HCT116 (cell line): ENCODE measurements around the gene BLNK. TPM values are rescaled to one million over a fixed set of nuclear protein-coding genes. Genes with fewer than 3 reads are reported as not detected.
"Not testable (repeated sequence)": the region's sequence is repeated elsewhere in the genome, so short reads cannot be mapped to it uniquely, and the experiment has no call there.

Experiments used
- ATAC-seq: fragments of 200-7000 bp; cut with Tn5 transposase; 2 replicates; pipeline ENCODE4 v1.9.1; 2020; ENCODE audit warnings: mild to moderate bottlenecking, moderate library complexity
- BruUV-seq: library from RNA; stranded (reverse); fragments of 400-500 nt; replicated peaks from 2 replicates; lab custom pipeline; 2021; lab: Mats Ljungman, UMichigan
- CTCF ChIA-PET: fragments of 300-600 bp; sonication (Branson Sonifier 250); formaldehyde crosslinking; loops from one replicate; lab custom pipeline; 2021; ENCODE audit warnings: antibody characterized with exemption; lab: Charles Lee
- POLR2A ChIA-PET: fragments of 300-600, 350-600 bp; sonication (Branson Sonifier 250); formaldehyde crosslinking; loops from one replicate; lab custom pipeline; 2021; ENCODE audit warnings: antibody characterized with exemption; lab: Charles Lee
- RAD21 ChIA-PET, 2 experiments: fragments of 300-600 bp; sonication (Branson Sonifier 250); formaldehyde crosslinking; loops; one replicate each; lab custom pipeline; 2023; ENCODE audit warnings: low total read pairs in 2 of 2; ENCODE audit not compliant: uncharacterized antibody in 2 of 2, unreplicated experiment in 2 of 2, low non-redundant PET in 1 of 2; lab: Charles Lee
- DNase-seq: peaks from one replicate; pipeline ENCODE4 v3.0.0-alpha.2; 2010; ENCODE audit warnings: low read depth, low spot score
- H2AFZ ChIP-seq: fragments of 200-600 bp; shearing (Covaris generic), sonication (generic); 2 replicates; pipeline ENCODE4 v1.6.1; 2017; ENCODE audit warnings: low read depth, mixed run types, mixed read lengths, antibody characterized with exemption, low read length; ENCODE audit not compliant: poor library complexity, severe bottlenecking
- H3K27ac ChIP-seq: 2 replicates; pipeline ENCODE4 v1.5.1; 2012; ENCODE audit warnings: low read depth, low read length
- H3K27me3 ChIP-seq: fragments of 200-600 bp; sonication (generic); 2 replicates; pipeline ENCODE4 v1.6.1; 2016; ENCODE audit warnings: mixed run types, low read length, mixed read lengths; ENCODE audit not compliant: insufficient read depth
- H3K36me3 ChIP-seq, 2 experiments: fragments of 200-500 bp in 1 of 2; fragments of 200-600 bp in 1 of 2; sonication (Bioruptor generic) in 1 of 2; sonication (generic) in 1 of 2; 2 replicates each; pipeline versions ENCODE4 v1.5.1 to v1.6.1; 2014 to 2016; ENCODE audit warnings: low read length in 2 of 2, inconsistent platforms in 1 of 2, mixed read lengths in 1 of 2, mixed run types in 1 of 2; ENCODE audit not compliant: insufficient read depth in 2 of 2, control insufficient read depth in 1 of 2
- H3K4me1 ChIP-seq, 2 experiments: fragments of 200-600 bp in 1 of 2; sonication (generic) in 1 of 2; 2 replicates each; pipeline versions ENCODE4 v1.5.1 to v1.6.1; 2012 to 2017; ENCODE audit warnings: low read length in 2 of 2, inconsistent platforms in 1 of 2, mild to moderate bottlenecking in 1 of 2, mixed read lengths in 1 of 2, mixed run types in 1 of 2, moderate library complexity in 1 of 2; ENCODE audit not compliant: insufficient read depth in 2 of 2, control insufficient read depth in 1 of 2
- H3K4me2 ChIP-seq: fragments of 200-600 bp; sonication (generic); 2 replicates; pipeline ENCODE4 v1.6.1; 2017; ENCODE audit warnings: mixed run types, low read length, mixed read lengths
- H3K4me3 ChIP-seq, 2 experiments: fragments of 200-600 bp in 1 of 2; sonication (generic) in 1 of 2; replicated peaks in 1 of 2; 2 replicates each; pipeline ENCODE4 v1.5.1; 2011 to 2016; ENCODE audit warnings: low read length in 2 of 2, control low read depth in 1 of 2, low read depth in 1 of 2, mild to moderate bottlenecking in 1 of 2, mixed read lengths in 1 of 2, mixed run types in 1 of 2
- H3K79me2 ChIP-seq: fragments of 200-600 bp; sonication (generic); 2 replicates; pipeline ENCODE4 v1.6.1; 2017; ENCODE audit warnings: mild to moderate bottlenecking, mixed run types, low read length, moderate library complexity, mixed read lengths; ENCODE audit not compliant: insufficient read depth
- H3K9ac ChIP-seq: fragments of 200-600 bp; sonication (generic); 2 replicates; pipeline ENCODE4 v1.6.1; 2016; ENCODE audit warnings: low read length, mixed read lengths
- H3K9me2 ChIP-seq: fragments of 200-600 bp; sonication (generic), shearing (Covaris generic); 2 replicates; pipeline ENCODE4 v1.6.1; 2017; ENCODE audit warnings: mixed run types, mild to moderate bottlenecking, moderate library complexity; ENCODE audit not compliant: insufficient read depth
- H3K9me3 ChIP-seq, 2 experiments: fragments of 200-500 bp in 1 of 2; fragments of 200-600 bp in 1 of 2; sonication (Bioruptor generic) in 1 of 2; sonication (generic) in 1 of 2; 2 replicates each; pipeline ENCODE4 v1.6.1; 2014 to 2017; ENCODE audit warnings: low read length in 2 of 2, mixed read lengths in 2 of 2, inconsistent platforms in 1 of 2, low read depth in 1 of 2, mild to moderate bottlenecking in 1 of 2, mixed run types in 1 of 2, moderate library complexity in 1 of 2; ENCODE audit not compliant: control insufficient read depth in 1 of 2, insufficient read depth in 1 of 2
- H4K20me1 ChIP-seq: fragments of 200-600 bp; sonication (generic), shearing (Covaris generic); 2 replicates; pipeline ENCODE4 v1.6.1; 2017; ENCODE audit warnings: mixed run types, mild to moderate bottlenecking, moderate library complexity; ENCODE audit not compliant: insufficient read depth
- CEBPB ChIP-seq: IDR thresholded peaks from 2 replicates; pipeline ENCODE4 v1.6.1; 2012; ENCODE audit warnings: low read depth
- EGR1 ChIP-seq: IDR thresholded peaks from 2 replicates; pipeline ENCODE4 v1.6.1; 2012; ENCODE audit warnings: low read depth
- EZH2 ChIP-seq: fragments of 200-600 bp; sonication (generic); IDR thresholded peaks from 2 replicates; pipeline ENCODE4 v1.6.1; 2017; ENCODE audit warnings: antibody characterized with exemption, mixed run types
- EZH2phosphoT487 ChIP-seq: fragments of 200-600 bp; IDR thresholded peaks from 2 replicates; pipeline ENCODE4 v1.6.1; 2018; ENCODE audit warnings: antibody characterized with exemption, borderline replicate concordance
- JUND ChIP-seq: IDR thresholded peaks from 2 replicates; pipeline ENCODE4 v1.6.1; 2012
- POLR2A ChIP-seq: IDR thresholded peaks from 2 replicates; pipeline ENCODE4 v1.7.0; 2011; ENCODE audit warnings: borderline replicate concordance; ENCODE audit not compliant: insufficient read depth, insufficient read length; ENCODE audit errors: extremely low read depth
- POLR2AphosphoS5 ChIP-seq: IDR thresholded peaks from 2 replicates; pipeline ENCODE4 v1.6.1; 2011; ENCODE audit warnings: mild to moderate bottlenecking, low read depth, low read length, moderate library complexity
- RAD21 ChIP-seq: IDR thresholded peaks from 2 replicates; pipeline ENCODE4 v1.6.1; 2012; ENCODE audit warnings: low read depth, mild to moderate bottlenecking
- SIN3A ChIP-seq: IDR thresholded peaks from 2 replicates; pipeline ENCODE4 v1.6.1; 2012; ENCODE audit warnings: low read depth
- SP1 ChIP-seq: IDR thresholded peaks from 2 replicates; pipeline ENCODE4 v1.6.1; 2012; ENCODE audit warnings: low read depth
- ZFX ChIP-seq: fragments of 450-650 bp; IDR thresholded peaks from 2 replicates; pipeline ENCODE4 v1.6.1; 2017
- intact Hi-C: fragments of 100-400 bp; cut with micrococcal nuclease; formaldehyde crosslinking; loops from 2 replicates; pipeline ENCODE4 v1.10.0; 2022
- total RNA-seq: library from RNA; stranded (reverse); gene quantifications from one replicate; pipeline ENCODE4 v1.2.1, GENCODE V29; 2021; ENCODE audit not compliant: unreplicated experiment
- TF ChIP-seq, protein P1 (sequence below), 3 experiments: fragments of 200-600 bp in 1 of 3; sonication (generic) in 1 of 3; IDR thresholded peaks in 2 of 3; conservative IDR thresholded peaks in 1 of 3; 2 replicates each; pipeline ENCODE4 v1.5.1; 2012 to 2017; ENCODE audit warnings: low read depth in 2 of 3, low read length in 2 of 3, antibody characterized with exemption in 1 of 3, borderline replicate concordance in 1 of 3, control low read depth in 1 of 3, mild to moderate bottlenecking in 1 of 3, mixed read lengths in 1 of 3, mixed run types in 1 of 3, moderate library complexity in 1 of 3; ENCODE audit not compliant: insufficient read depth in 1 of 3
- TF ChIP-seq, protein P2 (sequence below): IDR thresholded peaks from 2 replicates; pipeline ENCODE4 v1.6.1; 2012
- TF ChIP-seq, protein P3 (sequence below): IDR thresholded peaks from 2 replicates; pipeline ENCODE4 v1.6.1; 2011; ENCODE audit warnings: mild to moderate bottlenecking, low read length, moderate library complexity; ENCODE audit not compliant: insufficient replicate concordance; ENCODE audit errors: extremely low read depth
- TF ChIP-seq, protein P4 (sequence below): IDR thresholded peaks from 2 replicates; pipeline ENCODE4 v1.6.1; 2012; ENCODE audit warnings: low read depth

Gene BLNK
- total RNA-seq, 1 experiment from 2014 or later = 0.59 TPM

DNA sequence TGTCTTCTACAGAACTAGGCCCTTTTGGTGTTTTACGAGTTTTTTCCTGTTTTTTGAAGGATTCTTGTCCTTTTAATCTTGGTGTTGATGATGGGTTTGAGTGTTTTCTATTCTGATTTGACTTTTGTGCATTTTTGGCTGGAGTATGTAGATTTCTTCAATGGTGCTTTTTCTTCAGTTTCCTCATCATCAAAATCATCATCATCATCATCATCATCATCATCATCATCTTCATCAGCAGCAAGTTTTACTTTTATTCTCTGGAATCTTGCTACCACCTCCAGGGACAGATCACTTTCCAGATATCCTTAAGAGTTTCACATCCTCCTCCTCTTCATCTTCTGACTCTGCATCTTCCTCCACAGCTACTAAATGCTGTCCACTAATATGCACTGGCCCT is 81.9 kb downstream of the BLNK start:
- H3K4me3 ChIP-seq, H4K20me1 ChIP-seq, H2AFZ ChIP-seq, H3K9me2 ChIP-seq, H3K4me2 ChIP-seq, CTCF ChIA-PET, H3K4me1 ChIP-seq, BruUV-seq, H3K27ac ChIP-seq, RAD21 ChIA-PET, POLR2A ChIA-PET, H3K27me3 ChIP-seq, H3K36me3 ChIP-seq, DNase-seq, H3K9me3 ChIP-seq, H3K79me2 ChIP-seq, H3K9ac ChIP-seq, ATAC-seq, intact Hi-C loops: not testable (repeated sequence)

DNA sequence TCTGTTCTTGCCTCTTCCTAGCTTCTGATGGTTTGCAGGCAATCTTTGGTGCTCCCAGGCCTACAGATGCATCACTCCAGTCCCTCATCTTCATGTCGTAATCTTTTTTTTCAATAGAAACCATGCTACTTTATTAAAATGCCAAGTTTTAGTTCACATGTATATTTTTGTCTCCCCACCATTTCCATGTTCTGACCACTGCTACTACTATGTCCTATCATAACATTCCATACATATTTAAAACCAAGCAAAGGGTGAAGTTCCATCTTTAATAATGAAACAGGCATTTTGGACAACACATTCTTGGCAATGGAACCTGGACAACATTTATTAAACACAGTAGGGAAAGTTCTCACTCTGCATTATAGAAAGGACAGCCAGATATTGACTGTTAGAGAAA is 82.5 kb downstream of the BLNK start:
- DNase-seq = no peak
- H3K9me2 ChIP-seq = no peaks in the 10 kb centered on the region
- no peaks in the 10 kb centered on the region for H3K9me3 ChIP-seq
- ChIA-PET RAD21 (no interaction called here), CTCF (no interaction called here), POLR2A (no interaction called here)
- no peaks in the 10 kb centered on the region for H3K79me2 ChIP-seq
- no peak overlapping the region for H2AFZ ChIP-seq
- no peak overlapping the region for H3K4me3 ChIP-seq
- ATAC-seq = no peak
- BruUV-seq = no TSS peak
- H3K4me1 ChIP-seq = no peaks in the 10 kb centered on the region
- no peak overlapping the region for H3K27ac ChIP-seq
- H3K36me3 ChIP-seq = no peaks in the 10 kb centered on the region
- no peak overlapping the region for H3K4me2 ChIP-seq
- no peak overlapping the region for H3K9ac ChIP-seq
- H3K27me3 ChIP-seq = no peaks in the 10 kb centered on the region
- no peaks in the 10 kb centered on the region for H4K20me1 ChIP-seq
- intact Hi-C loops = no loop called here
- TF ChIP-seq, protein P1, sequence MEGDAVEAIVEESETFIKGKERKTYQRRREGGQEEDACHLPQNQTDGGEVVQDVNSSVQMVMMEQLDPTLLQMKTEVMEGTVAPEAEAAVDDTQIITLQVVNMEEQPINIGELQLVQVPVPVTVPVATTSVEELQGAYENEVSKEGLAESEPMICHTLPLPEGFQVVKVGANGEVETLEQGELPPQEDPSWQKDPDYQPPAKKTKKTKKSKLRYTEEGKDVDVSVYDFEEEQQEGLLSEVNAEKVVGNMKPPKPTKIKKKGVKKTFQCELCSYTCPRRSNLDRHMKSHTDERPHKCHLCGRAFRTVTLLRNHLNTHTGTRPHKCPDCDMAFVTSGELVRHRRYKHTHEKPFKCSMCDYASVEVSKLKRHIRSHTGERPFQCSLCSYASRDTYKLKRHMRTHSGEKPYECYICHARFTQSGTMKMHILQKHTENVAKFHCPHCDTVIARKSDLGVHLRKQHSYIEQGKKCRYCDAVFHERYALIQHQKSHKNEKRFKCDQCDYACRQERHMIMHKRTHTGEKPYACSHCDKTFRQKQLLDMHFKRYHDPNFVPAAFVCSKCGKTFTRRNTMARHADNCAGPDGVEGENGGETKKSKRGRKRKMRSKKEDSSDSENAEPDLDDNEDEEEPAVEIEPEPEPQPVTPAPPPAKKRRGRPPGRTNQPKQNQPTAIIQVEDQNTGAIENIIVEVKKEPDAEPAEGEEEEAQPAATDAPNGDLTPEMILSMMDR (IDR thresholded peaks at IDR 0.05 in 2 of 3, conservative IDR thresholded peaks at IDR 0.05 in 1 of 3; ENCODE audit: borderline replicate concordance in 1 of 3, insufficient read depth in 1 of 3, low read depth in 2 of 3, low read length in 2 of 3) = no peak
- no peak for TF ChIP-seq EZH2
- TF ChIP-seq POLR2A = no peak
- TF ChIP-seq JUND = no peak
- TF ChIP-seq POLR2AphosphoS5 = no peak
- TF ChIP-seq EZH2phosphoT487 = no peak
- TF ChIP-seq, protein P2, sequence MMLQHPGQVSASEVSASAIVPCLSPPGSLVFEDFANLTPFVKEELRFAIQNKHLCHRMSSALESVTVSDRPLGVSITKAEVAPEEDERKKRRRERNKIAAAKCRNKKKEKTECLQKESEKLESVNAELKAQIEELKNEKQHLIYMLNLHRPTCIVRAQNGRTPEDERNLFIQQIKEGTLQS = no peak
- no peak for TF ChIP-seq SP1
- no peak for TF ChIP-seq SIN3A
- TF ChIP-seq, protein P3, sequence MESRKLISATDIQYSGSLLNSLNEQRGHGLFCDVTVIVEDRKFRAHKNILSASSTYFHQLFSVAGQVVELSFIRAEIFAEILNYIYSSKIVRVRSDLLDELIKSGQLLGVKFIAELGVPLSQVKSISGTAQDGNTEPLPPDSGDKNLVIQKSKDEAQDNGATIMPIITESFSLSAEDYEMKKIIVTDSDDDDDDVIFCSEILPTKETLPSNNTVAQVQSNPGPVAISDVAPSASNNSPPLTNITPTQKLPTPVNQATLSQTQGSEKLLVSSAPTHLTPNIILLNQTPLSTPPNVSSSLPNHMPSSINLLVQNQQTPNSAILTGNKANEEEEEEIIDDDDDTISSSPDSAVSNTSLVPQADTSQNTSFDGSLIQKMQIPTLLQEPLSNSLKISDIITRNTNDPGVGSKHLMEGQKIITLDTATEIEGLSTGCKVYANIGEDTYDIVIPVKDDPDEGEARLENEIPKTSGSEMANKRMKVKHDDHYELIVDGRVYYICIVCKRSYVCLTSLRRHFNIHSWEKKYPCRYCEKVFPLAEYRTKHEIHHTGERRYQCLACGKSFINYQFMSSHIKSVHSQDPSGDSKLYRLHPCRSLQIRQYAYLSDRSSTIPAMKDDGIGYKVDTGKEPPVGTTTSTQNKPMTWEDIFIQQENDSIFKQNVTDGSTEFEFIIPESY = no peak
- TF ChIP-seq ZFX = no peak
- TF ChIP-seq, protein P4, sequence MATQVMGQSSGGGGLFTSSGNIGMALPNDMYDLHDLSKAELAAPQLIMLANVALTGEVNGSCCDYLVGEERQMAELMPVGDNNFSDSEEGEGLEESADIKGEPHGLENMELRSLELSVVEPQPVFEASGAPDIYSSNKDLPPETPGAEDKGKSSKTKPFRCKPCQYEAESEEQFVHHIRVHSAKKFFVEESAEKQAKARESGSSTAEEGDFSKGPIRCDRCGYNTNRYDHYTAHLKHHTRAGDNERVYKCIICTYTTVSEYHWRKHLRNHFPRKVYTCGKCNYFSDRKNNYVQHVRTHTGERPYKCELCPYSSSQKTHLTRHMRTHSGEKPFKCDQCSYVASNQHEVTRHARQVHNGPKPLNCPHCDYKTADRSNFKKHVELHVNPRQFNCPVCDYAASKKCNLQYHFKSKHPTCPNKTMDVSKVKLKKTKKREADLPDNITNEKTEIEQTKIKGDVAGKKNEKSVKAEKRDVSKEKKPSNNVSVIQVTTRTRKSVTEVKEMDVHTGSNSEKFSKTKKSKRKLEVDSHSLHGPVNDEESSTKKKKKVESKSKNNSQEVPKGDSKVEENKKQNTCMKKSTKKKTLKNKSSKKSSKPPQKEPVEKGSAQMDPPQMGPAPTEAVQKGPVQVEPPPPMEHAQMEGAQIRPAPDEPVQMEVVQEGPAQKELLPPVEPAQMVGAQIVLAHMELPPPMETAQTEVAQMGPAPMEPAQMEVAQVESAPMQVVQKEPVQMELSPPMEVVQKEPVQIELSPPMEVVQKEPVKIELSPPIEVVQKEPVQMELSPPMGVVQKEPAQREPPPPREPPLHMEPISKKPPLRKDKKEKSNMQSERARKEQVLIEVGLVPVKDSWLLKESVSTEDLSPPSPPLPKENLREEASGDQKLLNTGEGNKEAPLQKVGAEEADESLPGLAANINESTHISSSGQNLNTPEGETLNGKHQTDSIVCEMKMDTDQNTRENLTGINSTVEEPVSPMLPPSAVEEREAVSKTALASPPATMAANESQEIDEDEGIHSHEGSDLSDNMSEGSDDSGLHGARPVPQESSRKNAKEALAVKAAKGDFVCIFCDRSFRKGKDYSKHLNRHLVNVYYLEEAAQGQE = no peak
- TF ChIP-seq CEBPB = no peak
- no peak for TF ChIP-seq RAD21
- no peak for TF ChIP-seq EGR1
